ENCODE data around the gene TMEM150B.

The TMEM150B gene

GRCh38 chr19:55365964-55366363, 40.8 kb upstream of the TMEM150B start:
- H4K20me1 ChIP-seq (ENCODE audit: control insufficient read depth, insufficient read depth, low read depth, low read length), result no peaks in the 10 kb centered on the region
- H3K4me3 ChIP-seq (ENCODE audit: low read length), result no peak overlapping the region
- H3K9me3 ChIP-seq (ENCODE audit: control insufficient read depth, insufficient read depth, low read length), result no peaks in the 10 kb centered on the region
- no peak overlapping the region for H3K27ac ChIP-seq (ENCODE audit: low read depth, low read length)
- H3K27me3 ChIP-seq (ENCODE audit: control insufficient read depth, low read length), result peaks cover 29% of the 10 kb centered on the region
- H3F3A ChIP-seq (ENCODE audit: control insufficient read depth, insufficient read depth), result no peaks in the 10 kb centered on the region
- TF ChIP-seq EZH2phosphoT487 (IDR thresholded peaks at IDR 0.05; ENCODE audit: borderline replicate concordance, low read length), result no peak
- TF ChIP-seq CTCF (IDR thresholded peaks at IDR 0.05; ENCODE audit: low read depth, low read length, poor library complexity, severe bottlenecking), result no peak
- H3K36me3 ChIP-seq (ENCODE audit: control insufficient read depth, low read length), result no peaks in the 10 kb centered on the region
- H3K9me2 ChIP-seq (replicated peaks; ENCODE audit: control insufficient read depth, low read length), result no peaks in the 10 kb centered on the region
- H3K4me1 ChIP-seq (ENCODE audit: control insufficient read depth, low read length), result peaks cover 11% of the 10 kb centered on the region
- H3K4me2 ChIP-seq (ENCODE audit: low read length), result no peak overlapping the region
- H3K79me2 ChIP-seq (ENCODE audit: control insufficient read depth, low read length), result no peaks in the 10 kb centered on the region

GRCh38 chr19:55365245-55365644, 40.1 kb upstream of the TMEM150B start:
- H3K36me3 ChIP-seq (ENCODE audit: control insufficient read depth, low read length), result no peaks in the 10 kb centered on the region
- H3K4me1 ChIP-seq (ENCODE audit: control insufficient read depth, low read length), result peaks cover 11% of the 10 kb centered on the region
- H3K27me3 ChIP-seq (ENCODE audit: control insufficient read depth, low read length), result peaks cover 23% of the 10 kb centered on the region
- no peak overlapping the region for H3K27ac ChIP-seq (ENCODE audit: low read depth, low read length)
- no peaks in the 10 kb centered on the region for H3K9me2 ChIP-seq (replicated peaks; ENCODE audit: control insufficient read depth, low read length)
- no peaks in the 10 kb centered on the region for H3F3A ChIP-seq (ENCODE audit: control insufficient read depth, insufficient read depth)
- no peaks in the 10 kb centered on the region for H4K20me1 ChIP-seq (ENCODE audit: control insufficient read depth, insufficient read depth, low read depth, low read length)
- H3K9me3 ChIP-seq (ENCODE audit: control insufficient read depth, insufficient read depth, low read length), result no peaks in the 10 kb centered on the region
- no peak overlapping the region for H3K4me2 ChIP-seq (ENCODE audit: low read length)
- TF ChIP-seq EZH2phosphoT487 (IDR thresholded peaks at IDR 0.05; ENCODE audit: borderline replicate concordance, low read length) (no peak), CTCF (IDR thresholded peaks at IDR 0.05; ENCODE audit: low read depth, low read length, poor library complexity, severe bottlenecking) (no peak)
- H3K4me3 ChIP-seq (ENCODE audit: low read length), result no peak overlapping the region
- H3K79me2 ChIP-seq (ENCODE audit: control insufficient read depth, low read length), result no peaks in the 10 kb centered on the region

- H3K36me3 ChIP-seq (ENCODE audit: control insufficient read depth, low read length), result no peaks in the 10 kb centered on the region
- no peaks in the 10 kb centered on the region for H3F3A ChIP-seq (ENCODE audit: control insufficient read depth, insufficient read depth)
- H3K4me3 ChIP-seq (ENCODE audit: low read length), result no peak within 1 kb of the TSS
- no peaks in the 10 kb centered on the region for H3K9me2 ChIP-seq (replicated peaks; ENCODE audit: control insufficient read depth, low read length)
- peaks cover 4% of the 10 kb centered on the region for H3K27me3 ChIP-seq (ENCODE audit: control insufficient read depth, low read length)
- no peak within 1 kb of the TSS for H3K27ac ChIP-seq (ENCODE audit: low read depth, low read length)
- peaks cover 6% of the 10 kb centered on the region for H3K4me1 ChIP-seq (ENCODE audit: control insufficient read depth, low read length)
- TF ChIP-seq EZH2phosphoT487 (IDR thresholded peaks at IDR 0.05; ENCODE audit: borderline replicate concordance, low read length), result no peak
- no peak for TF ChIP-seq CTCF (IDR thresholded peaks at IDR 0.05; ENCODE audit: low read depth, low read length, poor library complexity, severe bottlenecking)
- H3K79me2 ChIP-seq (ENCODE audit: control insufficient read depth, low read length), result no peaks in the 10 kb centered on the region
- H3K4me2 ChIP-seq (ENCODE audit: low read length), result no peak within 1 kb of the TSS
- no peaks in the 10 kb centered on the region for H4K20me1 ChIP-seq (ENCODE audit: control insufficient read depth, insufficient read depth, low read depth, low read length)
- no peaks in the 10 kb centered on the region for H3K9me3 ChIP-seq (ENCODE audit: control insufficient read depth, insufficient read depth, low read length)
Observed at GRCh38 chr19:55362990-55363716, 38.0 kb upstream of the TMEM150B start, which contains the start of gene GARIN5B. Gene GARIN5B, minus strand, starts transcription at chr19:55363260. Its CDS starts 194 bp downstream, at chr19:55363066.

Measured in DOHH2 (cell line).